WTC11 (cell line): ENCODE results near the gene TTLL11. TPM values are rescaled to one million over a fixed set of nuclear protein-coding genes. Genes with fewer than 3 reads are reported as not detected.

ENCODE experiments used
- ATAC-seq: fragments of 200-7000 bp; cut with Tn5 transposase; 2 replicates; pipeline ENCODE4 v1.10.0; 2021; ENCODE audit warnings: mild to moderate bottlenecking, moderate library complexity
- CTCF ChIA-PET: fragments of 300-600 bp; sonication (Branson Sonifier 250); formaldehyde crosslinking; loops from one replicate; lab custom pipeline; 2021; ENCODE audit warnings: antibody characterized with exemption; lab: Charles Lee
- POLR2A ChIA-PET: fragments of 350-600 bp; sonication (Branson Sonifier 250); formaldehyde crosslinking; loops from one replicate; lab custom pipeline; 2021; ENCODE audit warnings: antibody characterized with exemption; lab: Charles Lee
- DNase-seq: peaks from one replicate; pipeline ENCODE4 v3.0.0; 2021; ENCODE audit warnings: low spot score
- H3K27ac Mint-ChIP-seq: 2 replicates; pipeline ENCODE4 v1.8.0; 2021; ENCODE audit warnings: mixed read lengths
- H3K27me3 Mint-ChIP-seq: 2 replicates; pipeline ENCODE4 v1.8.0; 2021; ENCODE audit warnings: low read depth, mild to moderate bottlenecking, moderate library complexity, mixed read lengths
- H3K36me3 Mint-ChIP-seq: 2 replicates; pipeline ENCODE4 v1.8.0; 2021; ENCODE audit warnings: mixed read lengths
- H3K4me1 Mint-ChIP-seq: 2 replicates; pipeline ENCODE4 v1.8.0; 2022; ENCODE audit warnings: mixed read lengths
- H3K4me3 Mint-ChIP-seq: 2 replicates; pipeline ENCODE4 v1.8.0; 2021; ENCODE audit warnings: mild to moderate bottlenecking, moderate library complexity, mixed read lengths
- H3K9me3 Mint-ChIP-seq: 2 replicates; pipeline ENCODE4 v1.8.0; 2021; ENCODE audit warnings: mixed read lengths
- AFF4 ChIP-seq: sonication (generic); formaldehyde crosslinking; IDR thresholded peaks from 2 replicates; pipeline ENCODE4 v1.8.1; 2023; ENCODE audit warnings: mild to moderate bottlenecking, missing genetic modification reagents, borderline replicate concordance
- E2F4 ChIP-seq: sonication (generic); formaldehyde crosslinking; IDR thresholded peaks from 2 replicates; pipeline ENCODE4 v1.8.1; 2022; ENCODE audit warnings: low read depth, mild to moderate bottlenecking, moderate library complexity, missing genetic modification reagents, borderline replicate concordance
- E2F5 ChIP-seq: sonication (generic); formaldehyde crosslinking; IDR thresholded peaks from 2 replicates; pipeline ENCODE4 v1.8.1; 2022; ENCODE audit warnings: mild to moderate bottlenecking, moderate library complexity, missing genetic modification reagents
- ERG ChIP-seq: fragments of 250-450 bp; sonication (Bioruptor Pico); IDR thresholded peaks from 2 replicates; pipeline ENCODE4 v1.8.0; 2021; ENCODE audit warnings: mild to moderate bottlenecking
- FOXP4 ChIP-seq: sonication (generic); formaldehyde crosslinking; IDR thresholded peaks from 2 replicates; pipeline ENCODE4 v1.8.0; 2022; ENCODE audit warnings: mild to moderate bottlenecking, missing genetic modification reagents
- GRHL2 ChIP-seq: fragments of 250-450 bp; sonication (Bioruptor Pico); IDR thresholded peaks from 2 replicates; pipeline ENCODE4 v1.8.0; 2022; ENCODE audit warnings: mild to moderate bottlenecking, moderate library complexity; ENCODE audit not compliant: insufficient replicate concordance, severe bottlenecking
- HMGXB4 ChIP-seq: sonication (generic); formaldehyde crosslinking; IDR thresholded peaks from 2 replicates; pipeline ENCODE4 v1.8.1; 2023; ENCODE audit warnings: mild to moderate bottlenecking, moderate library complexity, missing genetic modification reagents
- NR1H2 ChIP-seq: sonication (generic); formaldehyde crosslinking; IDR thresholded peaks from 2 replicates; pipeline ENCODE4 v1.9.0; 2021; ENCODE audit warnings: mild to moderate bottlenecking, moderate library complexity, missing genetic modification reagents
- STAT6 ChIP-seq: sonication (generic); formaldehyde crosslinking; conservative IDR thresholded peaks from 2 replicates; pipeline ENCODE4 v1.8.1; 2023; ENCODE audit warnings: mild to moderate bottlenecking, low read depth, missing genetic modification reagents, moderate library complexity
- TCF7 ChIP-seq: sonication (generic); formaldehyde crosslinking; IDR thresholded peaks from 2 replicates; pipeline ENCODE4 v1.8.0; 2022; ENCODE audit warnings: mild to moderate bottlenecking, low read depth, missing genetic modification reagents, moderate library complexity
- USF2 ChIP-seq: sonication (generic); formaldehyde crosslinking; IDR thresholded peaks from 2 replicates; pipeline ENCODE4 v1.8.1; 2023; ENCODE audit warnings: mild to moderate bottlenecking, missing genetic modification reagents, moderate library complexity
- ZNF121 ChIP-seq: sonication (generic); formaldehyde crosslinking; IDR thresholded peaks from 2 replicates; pipeline ENCODE4 v1.8.0; 2023; ENCODE audit warnings: missing genetic modification reagents
- ZNF281 ChIP-seq: sonication (generic); formaldehyde crosslinking; IDR thresholded peaks from 2 replicates; pipeline ENCODE4 v1.8.0; 2023; ENCODE audit warnings: mild to moderate bottlenecking, missing genetic modification reagents
- ZNF396 ChIP-seq: fragments of 250-450 bp; sonication (Bioruptor Pico); IDR thresholded peaks from 2 replicates; pipeline ENCODE4 v1.8.0; 2021; ENCODE audit warnings: mild to moderate bottlenecking, moderate library complexity, borderline replicate concordance
- ZNF671 ChIP-seq: fragments of 250-450 bp; sonication (Bioruptor Pico); IDR thresholded peaks from 2 replicates; pipeline ENCODE4 v1.8.0; 2021; ENCODE audit warnings: mild to moderate bottlenecking
- total RNA-seq: library from RNA; stranded (reverse); gene quantifications from 3 replicates; pipeline ENCODE4 v1.2.3, GENCODE V29; 2021

TTLL11 gene
- total RNA-seq, 1 experiment from 2014 or later: 1.1 TPM

GRCh38 chr9:121945849-121946248, 147.3 kb downstream of the TTLL11 start (continued):
- TF ChIP-seq FOXP4 (CRISPR knock-in tag): no peak
- no peak for TF ChIP-seq GRHL2 (CRISPR knock-in tag)

GRCh38 chr9:121945281-121945680, 147.8 kb downstream of the TTLL11 start:
- H3K4me3 Mint-ChIP-seq: no peak overlapping the region
- H3K27ac Mint-ChIP-seq: no peak overlapping the region
- TF ChIP-seq STAT6 (CRISPR knock-in tag) (no peak), NR1H2 (no peak), E2F5 (CRISPR knock-in tag) (no peak), ZNF671 (no peak), E2F4 (CRISPR knock-in tag) (no peak), TCF7 (CRISPR knock-in tag) (no peak), ZNF281 (CRISPR knock-in tag) (no peak), ERG (no peak), HMGXB4 (CRISPR knock-in tag) (no peak), ZNF396 (CRISPR knock-in tag) (no peak), USF2 (CRISPR knock-in tag) (no peak), ZNF121 (CRISPR knock-in tag) (no peak), AFF4 (no peak)
- POLR2A ChIA-PET: no interaction called here
- H3K9me3 Mint-ChIP-seq: no peaks in the 10 kb centered on the region
- H3K4me1 Mint-ChIP-seq: peaks cover 16% of the 10 kb centered on the region
- H3K36me3 Mint-ChIP-seq: no peaks in the 10 kb centered on the region
- ATAC-seq: no peak
- no peak for DNase-seq
- H3K27me3 Mint-ChIP-seq: peaks cover 10% of the 10 kb centered on the region; the same call in 1 of the 2 replicates
- CTCF ChIA-PET: no interaction called here
